AML-193 (cell line): ENCODE data around the gene POLG.
"Not testable (repeated sequence)": the region's sequence is repeated elsewhere in the genome, so short reads cannot be mapped to it uniquely, and the experiment has no call there.

ENCODE experiments used
- DNase-seq, 2 experiments: peaks; one replicate each; lab custom pipeline; 2025; lab: John Stamatoyannopoulos, UW

The POLG gene

GRCh38 chr15:89282631-89283030 lies 52.0 kb downstream of the POLG start:
- no peak for DNase-seq

GRCh38 chr15:89278307-89278706 lies 56.3 kb downstream of the POLG start:
- no peak for DNase-seq

DNA sequence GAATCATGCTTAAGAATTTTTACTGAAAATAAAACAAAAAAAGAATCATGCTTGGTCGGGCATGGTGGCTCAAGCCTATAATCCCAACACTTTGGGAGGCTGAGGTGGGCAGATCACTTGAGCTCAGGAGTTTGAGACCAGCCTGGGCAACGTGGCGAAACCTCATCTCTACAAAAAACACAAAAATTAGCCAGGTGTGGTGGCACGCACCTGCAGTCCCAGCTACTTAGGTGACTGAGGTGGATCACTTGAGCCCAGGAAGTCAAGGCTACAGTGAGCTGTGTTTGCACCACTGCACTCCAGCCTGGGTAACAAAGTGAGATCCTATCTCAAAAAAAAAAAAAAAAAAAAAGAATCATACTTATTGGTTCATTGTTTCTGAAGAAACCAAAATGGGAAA lies 57.3 kb downstream of the POLG start:
- not testable (repeated sequence) for DNase-seq
